Measurements from ENCODE around the gene APOB.

GRCh38 chr2:21047141-21048009 lies 3.5 kb upstream of the APOB start:
- no peak for TF ChIP-seq SIN3A (IDR thresholded peaks at IDR 0.05; ENCODE audit: borderline replicate concordance, insufficient read depth, low read length)
- TF ChIP-seq TAF1 (IDR thresholded peaks at IDR 0.05; ENCODE audit: borderline replicate concordance, insufficient read depth, low read length) = no peak
